Keratinocyte (primary cell): ENCODE results near the gene C5AR1. TPM values are rescaled to one million over a fixed set of nuclear protein-coding genes. Genes with fewer than 3 reads are reported as not detected.

ENCODE experiments used
- DNase-seq: peaks from one replicate; pipeline ENCODE4 v3.0.0-alpha.2; 2011; ENCODE audit warnings: low read depth, missing footprints, low spot score
- FAIRE-seq: peaks from 2 replicates; lab custom pipeline; 2011; peaks lifted over from hg19 to GRCh38; lab: Jason Lieb, UNC
- H2AFZ ChIP-seq: 2 replicates; pipeline ENCODE4 v1.6.0; 2012; ENCODE audit warnings: low read length, control low read depth, inconsistent platforms; ENCODE audit not compliant: control insufficient read depth
- H3K27ac ChIP-seq: 2 replicates; pipeline ENCODE4 v1.5.1; 2011; ENCODE audit warnings: low read length; ENCODE audit not compliant: control insufficient read depth, insufficient read depth
- H3K27me3 ChIP-seq: 3 replicates; pipeline ENCODE4 v1.6.0; 2011; ENCODE audit warnings: low read length; ENCODE audit not compliant: control insufficient read depth, insufficient read depth; ENCODE audit errors: extremely low read depth
- H3K36me3 ChIP-seq, 2 experiments: 2 replicates in 1 of 2; 3 replicates in 1 of 2; pipeline ENCODE4 v1.5.1; 2011; ENCODE audit warnings: low read length in 2 of 2, mild to moderate bottlenecking in 1 of 2; ENCODE audit not compliant: control insufficient read depth in 2 of 2, insufficient read depth in 2 of 2; ENCODE audit errors: extremely low read depth in 1 of 2
- H3K4me1 ChIP-seq: 3 replicates; pipeline ENCODE4 v1.5.1; 2011; ENCODE audit warnings: low read length; ENCODE audit not compliant: control insufficient read depth, insufficient read depth; ENCODE audit errors: extremely low read depth
- H3K4me2 ChIP-seq: 3 replicates; pipeline ENCODE4 v1.6.0; 2011; ENCODE audit warnings: low read depth, low read length; ENCODE audit not compliant: control insufficient read depth, insufficient read depth; ENCODE audit errors: extremely low read depth
- H3K4me3 ChIP-seq, 3 experiments: fragments of 200-600 bp in 1 of 3; sonication (generic) in 1 of 3; 2 replicates in 2 of 3; 3 replicates in 1 of 3; pipeline ENCODE4 v1.5.1; 2011 to 2016; ENCODE audit warnings: low read length in 3 of 3, mild to moderate bottlenecking in 3 of 3, control low read depth in 2 of 3, inconsistent platforms in 1 of 3, low read depth in 1 of 3, mixed read lengths in 1 of 3, mixed run types in 1 of 3, moderate library complexity in 1 of 3; ENCODE audit not compliant: control insufficient read depth in 2 of 3, insufficient read depth in 2 of 3; ENCODE audit errors: extremely low read depth in 1 of 3
- H3K79me2 ChIP-seq: 2 replicates; pipeline ENCODE4 v1.6.0; 2012; ENCODE audit warnings: low read length; ENCODE audit not compliant: control insufficient read depth, insufficient read depth
- H3K9ac ChIP-seq: 3 replicates; pipeline ENCODE4 v1.6.0; 2011; ENCODE audit warnings: low read length; ENCODE audit not compliant: control insufficient read depth, insufficient read depth; ENCODE audit errors: extremely low read depth
- H3K9me1 ChIP-seq: 3 replicates; pipeline ENCODE4 v1.6.0; 2011; ENCODE audit warnings: low read length; ENCODE audit not compliant: control insufficient read depth, insufficient read depth; ENCODE audit errors: extremely low read depth
- H3K9me3 ChIP-seq: 2 replicates; pipeline ENCODE4 v1.5.1; 2012; ENCODE audit warnings: low read depth, low read length; ENCODE audit not compliant: control insufficient read depth
- H4K20me1 ChIP-seq: 3 replicates; pipeline ENCODE4 v1.6.0; 2011; ENCODE audit warnings: low read length; ENCODE audit not compliant: control insufficient read depth, insufficient read depth; ENCODE audit errors: extremely low read depth
- EZH2 ChIP-seq: IDR thresholded peaks from one replicate; pipeline ENCODE4 v1.6.1; 2012; ENCODE audit warnings: inconsistent platforms, mild to moderate bottlenecking, low read length, moderate library complexity
- dilution Hi-C: fragments of 300-500 bp; cut with MboI; formaldehyde crosslinking; loops from one replicate; pipeline ENCODE4 v1.7.0; 2020; ENCODE audit warnings: low sequenced_read_pairs; ENCODE audit not compliant: extremely low pct_ligation_motif_present
- polyA plus RNA-seq, 5 experiments: library from polyadenylated mRNA; depleted of rRNA in 3 of 5; stranded (reverse) in 3 of 5; stranded (forward) in 1 of 5; unstranded in 1 of 5; fragments of >200 nt; gene quantifications; 1 replicate in 1 of 5; 2 replicates in 3 of 5; 3 replicates in 1 of 5; pipeline versions ENCODE4 v1.2.1 to v1.2.3, GENCODE V29; 2011 to 2012; ENCODE audit warnings: missing spikeins in 2 of 5, low read depth in 1 of 5, low replicate concordance in 1 of 5
- TF ChIP-seq, protein P1 (sequence below), 3 experiments: IDR thresholded peaks in 1 of 3; conservative IDR thresholded peaks in 1 of 3; optimal IDR thresholded peaks in 1 of 3; 2 replicates in 2 of 3; 3 replicates in 1 of 3; pipeline versions ENCODE3 to v1.5.1; 2011; ENCODE audit warnings: low read length in 3 of 3, mild to moderate bottlenecking in 3 of 3, moderate library complexity in 2 of 3, control low read depth in 1 of 3, inconsistent platforms in 1 of 3; ENCODE audit not compliant: insufficient read depth in 2 of 3; ENCODE audit errors: extremely low read depth in 1 of 3

Gene C5AR1
- polyA plus RNA-seq, 1 donor (not counting 4 experiments of a cell fraction or from before 2014, with no cell fraction given), result 0.42 TPM

DNA sequence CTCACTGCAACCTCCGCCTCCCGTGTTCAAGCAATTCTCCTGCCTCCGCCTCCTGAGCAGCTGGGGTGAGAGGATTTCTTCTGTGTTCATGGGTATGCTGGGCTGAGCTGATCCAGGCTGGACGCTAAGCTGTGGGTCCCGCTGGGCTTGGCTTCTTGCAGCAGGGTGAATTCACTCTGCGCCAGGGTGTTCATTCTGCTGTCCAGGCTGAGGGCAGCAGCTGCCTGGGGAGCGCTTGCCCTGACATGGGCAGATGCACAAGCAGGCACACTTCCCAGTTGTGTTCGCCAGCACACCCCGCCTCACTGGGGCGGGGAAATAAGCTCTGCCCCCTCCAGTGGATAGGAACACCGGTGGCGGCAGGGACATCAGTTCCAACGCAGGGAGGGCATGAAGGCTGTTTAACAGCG lies 42.3 kb upstream of the C5AR1 start:
- Histone ChIP-seq H4K20me1 (peaks cover 3% of the 10 kb centered on the region), H3K4me3 (no peak overlapping the region), H3K4me1 (peaks cover 2% of the 10 kb centered on the region), H3K36me3 (peaks cover 14 to 21% of the 10 kb centered on the region in 2 experiments), H3K79me2 (no peaks in the 10 kb centered on the region), H3K27ac (no peak overlapping the region), H3K9ac (no peak overlapping the region), H3K9me3 (no peaks in the 10 kb centered on the region), H2AFZ (no peak overlapping the region), H3K4me2 (no peak overlapping the region), H3K9me1 (no peaks in the 10 kb centered on the region), H3K27me3 (no peaks in the 10 kb centered on the region)
- DNase-seq (no peak), FAIRE-seq (no peak)
- TF ChIP-seq, protein P1, sequence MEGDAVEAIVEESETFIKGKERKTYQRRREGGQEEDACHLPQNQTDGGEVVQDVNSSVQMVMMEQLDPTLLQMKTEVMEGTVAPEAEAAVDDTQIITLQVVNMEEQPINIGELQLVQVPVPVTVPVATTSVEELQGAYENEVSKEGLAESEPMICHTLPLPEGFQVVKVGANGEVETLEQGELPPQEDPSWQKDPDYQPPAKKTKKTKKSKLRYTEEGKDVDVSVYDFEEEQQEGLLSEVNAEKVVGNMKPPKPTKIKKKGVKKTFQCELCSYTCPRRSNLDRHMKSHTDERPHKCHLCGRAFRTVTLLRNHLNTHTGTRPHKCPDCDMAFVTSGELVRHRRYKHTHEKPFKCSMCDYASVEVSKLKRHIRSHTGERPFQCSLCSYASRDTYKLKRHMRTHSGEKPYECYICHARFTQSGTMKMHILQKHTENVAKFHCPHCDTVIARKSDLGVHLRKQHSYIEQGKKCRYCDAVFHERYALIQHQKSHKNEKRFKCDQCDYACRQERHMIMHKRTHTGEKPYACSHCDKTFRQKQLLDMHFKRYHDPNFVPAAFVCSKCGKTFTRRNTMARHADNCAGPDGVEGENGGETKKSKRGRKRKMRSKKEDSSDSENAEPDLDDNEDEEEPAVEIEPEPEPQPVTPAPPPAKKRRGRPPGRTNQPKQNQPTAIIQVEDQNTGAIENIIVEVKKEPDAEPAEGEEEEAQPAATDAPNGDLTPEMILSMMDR (optimal IDR thresholded peaks at IDR 0.05 in 1 of 3, IDR thresholded peaks at IDR 0.05 in 1 of 3, conservative IDR thresholded peaks at IDR 0.05 in 1 of 3; ENCODE audit: extremely low read depth in 1 of 3, insufficient read depth in 2 of 3, low read length in 3 of 3), result no peak
- no peak for TF ChIP-seq EZH2
- dilution Hi-C loops, result no loop called here

DNA sequence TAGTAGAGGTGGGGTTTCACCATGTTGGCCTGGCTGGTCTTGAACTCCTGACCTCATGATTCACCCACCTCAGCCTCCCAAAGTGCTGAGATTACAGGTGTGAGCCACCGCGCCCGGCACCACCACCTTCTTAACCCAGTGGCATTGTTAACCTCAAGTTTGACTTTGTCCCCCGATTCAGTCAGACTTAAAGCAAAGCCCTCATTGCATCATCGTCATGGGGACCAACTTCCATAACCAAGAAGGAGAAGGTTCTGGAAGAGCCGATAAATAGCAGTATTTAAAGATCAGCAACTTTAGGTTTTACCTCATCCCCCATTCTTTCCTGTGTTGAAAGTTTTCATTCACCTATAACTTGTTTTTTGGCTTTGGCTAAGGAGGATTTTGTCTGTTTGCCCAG lies 41.6 kb upstream of the C5AR1 start:
- Histone ChIP-seq H3K79me2 (no peaks in the 10 kb centered on the region), H3K36me3 (peaks cover 12 to 15% of the 10 kb centered on the region in 2 experiments), H3K9me1 (no peaks in the 10 kb centered on the region), H2AFZ (no peak overlapping the region), H3K4me1 (peaks cover 8% of the 10 kb centered on the region), H3K9ac (no peak overlapping the region), H4K20me1 (peaks cover 3% of the 10 kb centered on the region), H3K9me3 (no peaks in the 10 kb centered on the region), H3K27ac (no peak overlapping the region), H3K4me3 (no peak overlapping the region), H3K27me3 (no peaks in the 10 kb centered on the region), H3K4me2 (no peak overlapping the region)
- TF ChIP-seq, protein P1 (optimal IDR thresholded peaks at IDR 0.05 in 1 of 3, IDR thresholded peaks at IDR 0.05 in 1 of 3, conservative IDR thresholded peaks at IDR 0.05 in 1 of 3; ENCODE audit: extremely low read depth in 1 of 3, insufficient read depth in 2 of 3, low read length in 3 of 3), result no peak
- TF ChIP-seq EZH2, result no peak
- DNase-seq (no peak), FAIRE-seq (no peak)
- dilution Hi-C loops, result no loop called here
